Measurements from ENCODE around the gene LMBR1. TPM values are rescaled to one million over a fixed set of nuclear protein-coding genes. Genes with fewer than 3 reads are reported as not detected.

LMBR1 gene
- total RNA-seq, 1 donor from 2014 or later = 159 TPM

DNA sequence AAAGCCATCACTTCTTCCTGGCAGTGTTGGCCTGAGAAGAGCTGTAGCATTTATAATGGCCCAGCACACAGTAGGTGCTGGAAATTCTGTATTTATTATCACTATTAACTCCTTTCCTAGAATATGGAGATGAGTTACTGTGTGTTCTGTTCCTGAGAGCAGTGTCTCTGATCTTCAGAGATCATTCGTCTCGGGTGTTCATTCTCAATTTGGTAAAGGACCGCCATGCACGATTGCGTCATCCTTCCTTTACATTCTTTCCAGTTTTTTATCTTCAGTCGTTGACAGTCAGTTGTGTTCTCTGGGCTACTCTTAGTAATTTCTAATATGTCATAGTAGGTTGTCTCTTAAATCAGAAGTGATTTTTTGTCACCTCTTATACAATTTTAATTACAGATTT lies 233.8 kb downstream of the LMBR1 start:
- Mint-ChIP-seq H3K27me3 (ENCODE audit: unreplicated experiment) (peaks cover 2% of the 10 kb centered on the region), H3K4me1 (ENCODE audit: unreplicated experiment) (no peaks in the 10 kb centered on the region), H3K36me3 (ENCODE audit: low read depth, unreplicated experiment) (no peaks in the 10 kb centered on the region), H3K9me3 (ENCODE audit: unreplicated experiment) (no peaks in the 10 kb centered on the region), H3K4me3 (ENCODE audit: unreplicated experiment) (no peak overlapping the region), H3K27ac (ENCODE audit: unreplicated experiment) (no peak overlapping the region)
- no peak for DNase-seq (ENCODE audit: low spot score)
- no peak for TF ChIP-seq CTCF (IDR thresholded peaks at IDR 0.05; ENCODE audit: unreplicated experiment)

GRCh38 chr7:156657681-156658080 lies 235.3 kb downstream of the LMBR1 start:
- Mint-ChIP-seq H3K27ac (ENCODE audit: unreplicated experiment) (no peak overlapping the region), H3K9me3 (ENCODE audit: unreplicated experiment) (no peaks in the 10 kb centered on the region)

GRCh38 chr7:156656598-156656997 lies 236.4 kb downstream of the LMBR1 start:
- Mint-ChIP-seq H3K9me3 (ENCODE audit: unreplicated experiment) (no peaks in the 10 kb centered on the region), H3K4me3 (ENCODE audit: unreplicated experiment) (no peak overlapping the region), H3K4me1 (ENCODE audit: unreplicated experiment) (no peaks in the 10 kb centered on the region), H3K36me3 (ENCODE audit: low read depth, unreplicated experiment) (no peaks in the 10 kb centered on the region), H3K27me3 (ENCODE audit: unreplicated experiment) (peaks cover 3% of the 10 kb centered on the region), H3K27ac (ENCODE audit: unreplicated experiment) (no peak overlapping the region)
- TF ChIP-seq CTCF (IDR thresholded peaks at IDR 0.05; ENCODE audit: unreplicated experiment) = no peak
- DNase-seq (ENCODE audit: low spot score) = no peak

More at GRCh38 chr7:156657681-156658080, 235.3 kb downstream of the LMBR1 start:
- H3K4me1 Mint-ChIP-seq (ENCODE audit: unreplicated experiment) = no peaks in the 10 kb centered on the region
- H3K4me3 Mint-ChIP-seq (ENCODE audit: unreplicated experiment) = no peak overlapping the region
- no peak for DNase-seq (ENCODE audit: low spot score)
- TF ChIP-seq CTCF (IDR thresholded peaks at IDR 0.05; ENCODE audit: unreplicated experiment) = no peak
- peaks cover 2% of the 10 kb centered on the region for H3K27me3 Mint-ChIP-seq (ENCODE audit: unreplicated experiment)
- H3K36me3 Mint-ChIP-seq (ENCODE audit: low read depth, unreplicated experiment) = no peaks in the 10 kb centered on the region

DNA sequence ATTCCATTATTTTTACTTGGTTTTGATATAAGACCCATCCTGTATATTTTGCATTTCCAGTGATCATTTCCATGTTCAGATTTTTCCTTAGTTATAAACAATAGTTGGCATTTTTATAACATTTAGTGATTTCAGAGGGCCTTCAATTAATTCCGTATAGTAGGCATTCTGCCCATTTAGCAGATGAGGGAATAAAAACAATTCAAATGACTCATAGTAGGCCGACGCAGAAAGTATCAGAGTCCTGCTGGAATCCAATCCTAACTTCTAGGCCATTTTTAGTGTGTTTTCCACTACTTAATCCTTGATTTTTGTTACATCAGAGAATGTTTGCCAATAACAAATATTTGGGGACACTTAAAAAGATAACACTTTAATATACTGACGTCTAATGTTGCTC lies 237.0 kb downstream of the LMBR1 start:
- Mint-ChIP-seq H3K4me3 (ENCODE audit: unreplicated experiment) (no peak overlapping the region), H3K27ac (ENCODE audit: unreplicated experiment) (no peak overlapping the region), H3K27me3 (ENCODE audit: unreplicated experiment) (peaks cover 3% of the 10 kb centered on the region), H3K4me1 (ENCODE audit: unreplicated experiment) (no peaks in the 10 kb centered on the region), H3K9me3 (ENCODE audit: unreplicated experiment) (no peaks in the 10 kb centered on the region), H3K36me3 (ENCODE audit: low read depth, unreplicated experiment) (no peaks in the 10 kb centered on the region)
- no peak for DNase-seq (ENCODE audit: low spot score)
- TF ChIP-seq CTCF (IDR thresholded peaks at IDR 0.05; ENCODE audit: unreplicated experiment) = no peak

- Mint-ChIP-seq H3K9me3 (ENCODE audit: unreplicated experiment) (no peaks in the 10 kb centered on the region), H3K36me3 (ENCODE audit: low read depth, unreplicated experiment) (no peaks in the 10 kb centered on the region), H3K27me3 (ENCODE audit: unreplicated experiment) (peaks cover 7% of the 10 kb centered on the region), H3K4me1 (ENCODE audit: unreplicated experiment) (no peaks in the 10 kb centered on the region), H3K27ac (ENCODE audit: unreplicated experiment) (no peak overlapping the region), H3K4me3 (ENCODE audit: unreplicated experiment) (no peak overlapping the region)
- no peak for DNase-seq (ENCODE audit: low spot score)
- TF ChIP-seq CTCF (IDR thresholded peaks at IDR 0.05; ENCODE audit: unreplicated experiment) = no peak
These were observed 237.7 kb downstream of the LMBR1 start for GRCh38 chr7:156655251-156655650.
